Activated naive CD8-positive, alpha-beta T cell (primary cell): Measurements from ENCODE around the gene TOP2A.

ENCODE experiments used
- H3K27ac Mint-ChIP-seq: one replicate; pipeline ENCODE4 v1.8.0; 2021; ENCODE audit warnings: mixed read lengths
- H3K27me3 Mint-ChIP-seq: one replicate; pipeline ENCODE4 v1.8.0; 2021; ENCODE audit warnings: mixed read lengths
- H3K36me3 Mint-ChIP-seq: one replicate; pipeline ENCODE4 v1.8.0; 2021; ENCODE audit warnings: mixed read lengths
- H3K4me1 Mint-ChIP-seq: one replicate; pipeline ENCODE4 v1.8.0; 2021; ENCODE audit warnings: low read depth, mixed read lengths
- H3K4me3 Mint-ChIP-seq: one replicate; pipeline ENCODE4 v1.8.0; 2021; ENCODE audit warnings: mild to moderate bottlenecking, mixed read lengths
- H3K9me3 Mint-ChIP-seq: one replicate; pipeline ENCODE4 v1.8.0; 2021; ENCODE audit warnings: low read depth, mixed read lengths

The TOP2A gene

DNA sequence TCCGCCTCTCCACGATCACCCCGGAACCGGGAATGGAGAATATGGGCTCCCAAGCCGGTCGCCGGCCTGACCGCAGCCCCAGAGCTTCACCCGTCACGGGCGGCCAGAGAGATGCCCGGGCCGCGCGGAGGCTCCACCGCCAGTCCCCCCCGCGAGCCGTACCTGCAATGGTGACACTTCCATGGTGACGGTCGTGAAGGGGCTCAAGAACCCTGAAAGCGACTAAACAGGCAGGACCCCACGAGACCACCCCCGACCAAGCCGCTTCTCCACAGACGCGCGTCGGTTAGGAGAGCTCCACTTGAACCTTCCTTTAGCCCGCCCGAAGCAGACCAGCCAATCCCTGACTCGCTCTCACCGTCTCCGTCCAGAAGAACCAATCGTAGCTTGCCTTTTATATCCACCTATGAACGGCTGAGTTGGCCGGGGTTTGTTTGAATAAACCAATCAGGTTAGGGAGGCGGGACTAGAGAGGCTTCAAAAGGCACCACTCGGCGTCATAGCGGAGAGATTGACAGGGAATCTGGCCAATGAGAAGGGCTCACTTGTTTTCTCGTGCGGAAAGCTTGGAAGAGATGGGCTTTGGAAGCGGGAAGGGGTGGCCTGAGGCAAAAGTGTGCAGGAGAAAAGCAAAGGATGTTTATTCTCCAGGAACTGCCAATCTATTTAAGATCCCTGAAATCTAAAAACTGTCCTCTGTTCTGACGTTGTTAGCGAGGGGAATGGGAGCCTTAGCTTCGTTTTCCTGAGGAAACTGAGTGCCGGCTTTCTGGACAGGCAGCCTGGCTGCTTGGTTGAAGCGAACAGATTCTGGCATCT lies at the start of gene TOP2A:
Gene TOP2A (minus strand): TSS at position 288 of the 819 bp plus-strand sequence. CDS start 105 bp downstream, at position 183.
- peak within 1 kb of the TSS; percentile 50 for H3K27ac Mint-ChIP-seq
- peaks cover 22% of the 10 kb centered on the region for H3K4me1 Mint-ChIP-seq
- no peaks in the 10 kb centered on the region for H3K27me3 Mint-ChIP-seq
- H3K36me3 Mint-ChIP-seq, result no peaks in the 10 kb centered on the region
- peak within 1 kb of the TSS; percentile 94 for H3K4me3 Mint-ChIP-seq
- no peaks in the 10 kb centered on the region for H3K9me3 Mint-ChIP-seq

DNA sequence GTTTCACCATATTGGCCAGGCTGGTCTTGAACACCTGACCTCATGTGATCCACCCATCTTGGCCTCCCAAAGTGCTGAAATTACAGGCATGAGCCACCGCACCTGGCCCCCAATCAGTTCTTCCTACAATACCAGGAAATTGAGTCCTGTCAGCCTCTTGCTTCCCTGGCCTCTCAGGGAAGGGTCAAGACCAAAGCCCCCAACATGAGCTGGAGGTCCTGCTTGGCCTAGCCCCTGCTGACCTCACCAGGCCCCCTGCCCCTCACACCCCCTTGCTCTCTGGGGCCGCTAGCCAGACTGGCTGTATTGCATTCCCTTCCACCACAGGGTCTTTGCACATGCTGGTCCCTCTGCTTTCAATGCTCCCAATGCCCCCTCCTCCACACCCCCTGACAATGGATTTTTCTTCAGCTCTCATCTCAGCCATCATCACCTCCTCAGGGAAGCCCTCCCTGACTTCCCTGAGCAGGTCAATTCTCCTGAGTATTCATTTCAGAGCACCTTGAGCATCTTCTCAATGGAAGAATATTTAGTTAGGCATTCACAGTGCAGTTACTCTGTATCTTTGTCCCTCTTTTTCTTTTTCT lies 49.7 kb upstream of the TOP2A start:
- H3K9me3 Mint-ChIP-seq, result no peaks in the 10 kb centered on the region
- no peak overlapping the region for H3K4me3 Mint-ChIP-seq
- no peaks in the 10 kb centered on the region for H3K36me3 Mint-ChIP-seq
- no peaks in the 10 kb centered on the region for H3K4me1 Mint-ChIP-seq
- H3K27ac Mint-ChIP-seq, result no peak overlapping the region
- no peaks in the 10 kb centered on the region for H3K27me3 Mint-ChIP-seq

- Mint-ChIP-seq H3K27ac (no peak overlapping the region), H3K9me3 (no peaks in the 10 kb centered on the region), H3K4me1 (no peaks in the 10 kb centered on the region), H3K4me3 (no peak overlapping the region), H3K36me3 (no peaks in the 10 kb centered on the region), H3K27me3 (no peaks in the 10 kb centered on the region)
These were observed 48.7 kb upstream of the TOP2A start for GRCh38 chr17:40466298-40466971.

GRCh38 chr17:40464392-40464855 lies 46.7 kb upstream of the TOP2A start:
- no peaks in the 10 kb centered on the region for H3K36me3 Mint-ChIP-seq

DNA sequence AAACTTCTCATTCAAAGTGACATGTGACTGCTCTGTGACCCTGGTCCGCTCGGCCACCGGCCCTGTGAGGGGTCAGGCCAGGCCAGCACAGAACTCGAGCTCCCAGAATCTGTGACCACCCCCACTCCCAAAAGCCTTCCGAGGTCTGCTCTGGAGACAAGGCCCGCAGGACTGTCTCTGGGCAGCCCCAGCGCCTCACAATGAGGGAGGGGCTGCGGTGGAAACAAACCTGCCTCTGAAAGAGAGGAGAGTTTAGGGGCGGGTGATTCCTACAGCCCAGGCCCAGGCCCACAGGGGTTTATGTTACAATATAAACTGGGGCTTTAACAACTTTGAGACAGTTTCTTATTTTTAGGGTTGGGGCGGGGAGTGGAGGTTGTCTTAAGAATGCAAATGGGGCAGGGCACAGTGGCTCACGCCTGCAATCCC lies 45.4 kb upstream of the TOP2A start:
- Mint-ChIP-seq H3K9me3 (no peaks in the 10 kb centered on the region), H3K36me3 (no peaks in the 10 kb centered on the region), H3K4me3 (no peak overlapping the region), H3K27me3 (no peaks in the 10 kb centered on the region), H3K27ac (no peak overlapping the region), H3K4me1 (no peaks in the 10 kb centered on the region)

More at GRCh38 chr17:40464392-40464855, 46.7 kb upstream of the TOP2A start:
- H3K4me1 Mint-ChIP-seq, result no peaks in the 10 kb centered on the region
- H3K4me3 Mint-ChIP-seq, result no peak overlapping the region
- no peaks in the 10 kb centered on the region for H3K27me3 Mint-ChIP-seq
- no peaks in the 10 kb centered on the region for H3K9me3 Mint-ChIP-seq
- no peak overlapping the region for H3K27ac Mint-ChIP-seq

DNA sequence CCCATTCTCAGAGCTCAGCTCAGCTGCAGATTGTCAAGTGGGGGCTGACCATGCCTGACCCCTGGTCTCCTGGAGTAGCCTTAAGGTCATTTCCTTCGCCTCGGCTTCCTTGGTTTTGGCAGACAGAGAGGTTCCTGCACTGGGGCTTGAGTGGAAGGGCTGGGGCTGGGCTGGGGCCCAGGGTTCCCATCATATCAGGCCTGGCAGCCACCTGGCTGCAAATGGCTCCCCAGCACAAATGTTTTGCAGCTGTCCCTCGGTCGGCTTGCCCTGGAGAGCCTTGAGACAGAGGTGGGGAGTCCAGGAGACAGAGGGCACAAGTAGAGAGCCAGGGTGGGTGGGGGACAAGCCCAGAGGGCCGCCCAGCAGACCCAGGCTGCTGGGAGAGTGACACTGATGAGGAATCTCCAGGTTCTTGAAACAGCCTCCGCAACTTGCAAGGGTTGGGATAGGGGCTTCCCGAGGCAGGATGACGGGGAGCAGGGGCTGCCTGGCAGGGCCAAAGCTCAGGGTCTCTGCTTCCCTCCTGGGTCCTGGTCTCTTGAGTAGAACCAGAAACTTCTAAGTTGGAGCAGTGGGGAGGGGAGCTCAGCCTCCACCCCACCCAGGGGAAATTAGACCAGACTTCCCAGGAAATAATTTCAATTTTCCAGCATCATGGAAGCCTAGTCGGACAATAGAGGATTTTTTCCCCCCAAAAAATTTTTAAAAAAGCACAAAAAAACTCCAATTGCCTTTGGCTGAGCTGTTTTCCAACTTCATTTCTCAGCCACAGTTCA lies 44.8 kb upstream of the TOP2A start:
- Mint-ChIP-seq H3K27me3 (no peaks in the 10 kb centered on the region), H3K4me3 (no peak overlapping the region), H3K9me3 (no peaks in the 10 kb centered on the region), H3K4me1 (no peaks in the 10 kb centered on the region), H3K36me3 (no peaks in the 10 kb centered on the region), H3K27ac (no peak overlapping the region)

GRCh38 chr17:40461732-40462342 lies 44.1 kb upstream of the TOP2A start:
- H3K36me3 Mint-ChIP-seq, result no peaks in the 10 kb centered on the region
- H3K4me1 Mint-ChIP-seq, result no peaks in the 10 kb centered on the region
- no peak overlapping the region for H3K27ac Mint-ChIP-seq
- H3K27me3 Mint-ChIP-seq, result no peaks in the 10 kb centered on the region
- H3K4me3 Mint-ChIP-seq, result no peak overlapping the region
- H3K9me3 Mint-ChIP-seq, result no peaks in the 10 kb centered on the region

DNA sequence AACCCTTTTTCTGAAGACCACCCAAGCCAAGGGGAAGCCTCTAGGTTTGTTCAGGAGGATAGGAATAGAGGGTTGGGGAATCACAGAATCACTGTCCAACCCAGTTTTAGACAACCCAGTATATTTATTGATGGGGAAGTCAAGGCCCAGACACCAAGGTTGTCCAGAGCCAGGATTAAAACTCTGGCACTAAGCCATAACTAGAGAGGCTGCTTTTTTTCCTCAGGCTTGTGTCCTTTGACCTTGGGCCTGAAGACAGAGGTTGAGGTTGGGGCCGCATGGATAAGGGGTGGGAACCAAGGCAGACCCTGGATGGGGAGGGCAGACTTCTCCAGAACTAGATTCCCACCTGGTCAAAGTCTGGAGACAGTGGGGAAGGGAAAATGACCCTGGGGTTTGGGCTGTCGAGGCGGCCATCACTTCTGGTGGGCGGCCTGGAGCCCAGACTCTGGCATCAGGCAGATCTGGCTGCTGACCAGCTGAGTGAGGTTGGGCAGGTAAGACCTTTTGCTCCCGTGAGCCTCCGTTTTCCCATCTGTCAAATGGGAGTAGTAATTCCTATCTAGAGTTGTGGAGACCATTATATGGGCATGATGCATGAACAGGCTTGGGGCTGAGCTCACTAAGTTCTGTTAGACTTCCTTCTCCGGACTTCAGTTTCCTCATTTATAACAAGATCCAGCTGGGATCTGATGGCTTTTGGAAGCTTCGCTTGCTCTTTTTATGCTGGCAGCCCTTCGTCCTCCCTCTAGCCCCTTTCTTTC lies 43.5 kb upstream of the TOP2A start:
- Mint-ChIP-seq H3K27me3 (no peaks in the 10 kb centered on the region), H3K4me3 (no peak overlapping the region), H3K36me3 (no peaks in the 10 kb centered on the region), H3K27ac (no peak overlapping the region), H3K4me1 (no peaks in the 10 kb centered on the region), H3K9me3 (no peaks in the 10 kb centered on the region)

DNA sequence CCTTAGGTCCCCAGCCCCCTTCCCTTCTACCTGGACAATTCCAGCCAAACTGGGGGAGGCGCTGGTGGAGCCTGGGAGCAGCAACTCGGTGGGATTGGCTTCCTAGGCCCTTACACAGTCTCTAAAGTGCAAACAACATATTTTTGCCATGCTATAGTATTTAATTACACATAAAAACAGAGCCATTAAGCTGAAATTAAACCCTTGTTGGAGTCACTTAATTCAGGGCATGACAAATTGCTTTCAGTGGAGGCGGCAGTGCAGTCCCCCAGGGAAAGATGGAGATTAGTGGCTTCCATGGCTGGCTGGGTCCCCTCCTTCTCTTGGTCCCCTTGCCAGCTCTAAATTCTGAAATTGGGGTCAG lies 42.9 kb upstream of the TOP2A start:
- Mint-ChIP-seq H3K36me3 (no peaks in the 10 kb centered on the region), H3K9me3 (no peaks in the 10 kb centered on the region), H3K4me3 (no peak overlapping the region), H3K27me3 (no peaks in the 10 kb centered on the region), H3K4me1 (no peaks in the 10 kb centered on the region), H3K27ac (no peak overlapping the region)

GRCh38 chr17:40459636-40460603 lies 42.2 kb upstream of the TOP2A start:
- H3K27me3 Mint-ChIP-seq, result no peaks in the 10 kb centered on the region
- H3K9me3 Mint-ChIP-seq, result no peaks in the 10 kb centered on the region
- no peaks in the 10 kb centered on the region for H3K36me3 Mint-ChIP-seq
- H3K4me1 Mint-ChIP-seq, result no peaks in the 10 kb centered on the region
- no peak overlapping the region for H3K27ac Mint-ChIP-seq
- no peak overlapping the region for H3K4me3 Mint-ChIP-seq

DNA sequence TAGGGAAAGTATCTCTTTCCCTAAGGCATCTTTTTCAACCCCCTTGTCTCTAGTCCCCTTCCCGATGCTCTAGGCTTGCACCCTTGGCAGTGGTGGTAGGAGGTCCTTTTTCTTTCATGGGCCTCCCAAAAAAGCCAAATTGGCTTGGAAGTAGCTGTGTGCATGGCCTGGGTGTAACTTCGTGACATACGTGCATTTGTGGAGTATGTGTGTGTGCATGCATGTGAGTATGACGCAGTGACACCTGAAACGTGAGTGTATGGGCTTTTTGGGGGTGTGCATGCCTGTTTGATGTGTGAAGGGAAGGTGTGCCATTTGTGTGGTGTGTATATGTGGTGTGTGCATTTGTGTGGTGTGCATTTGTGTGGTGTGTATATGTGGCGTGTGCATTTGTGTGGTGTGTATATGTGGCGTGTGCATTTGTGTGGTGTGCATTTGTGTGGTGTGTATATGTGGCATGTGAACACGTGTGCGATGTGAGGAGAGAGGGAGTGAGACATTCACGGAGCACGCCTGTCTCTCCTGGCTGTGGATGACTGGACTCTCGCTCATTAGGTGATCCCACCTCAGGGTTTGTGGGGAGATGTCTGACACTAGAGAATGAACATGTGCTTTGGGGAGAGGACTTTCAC lies 41.3 kb upstream of the TOP2A start:
- Mint-ChIP-seq H3K9me3 (no peaks in the 10 kb centered on the region), H3K27me3 (no peaks in the 10 kb centered on the region), H3K4me1 (no peaks in the 10 kb centered on the region), H3K4me3 (no peak overlapping the region), H3K36me3 (no peaks in the 10 kb centered on the region), H3K27ac (no peak overlapping the region)

DNA sequence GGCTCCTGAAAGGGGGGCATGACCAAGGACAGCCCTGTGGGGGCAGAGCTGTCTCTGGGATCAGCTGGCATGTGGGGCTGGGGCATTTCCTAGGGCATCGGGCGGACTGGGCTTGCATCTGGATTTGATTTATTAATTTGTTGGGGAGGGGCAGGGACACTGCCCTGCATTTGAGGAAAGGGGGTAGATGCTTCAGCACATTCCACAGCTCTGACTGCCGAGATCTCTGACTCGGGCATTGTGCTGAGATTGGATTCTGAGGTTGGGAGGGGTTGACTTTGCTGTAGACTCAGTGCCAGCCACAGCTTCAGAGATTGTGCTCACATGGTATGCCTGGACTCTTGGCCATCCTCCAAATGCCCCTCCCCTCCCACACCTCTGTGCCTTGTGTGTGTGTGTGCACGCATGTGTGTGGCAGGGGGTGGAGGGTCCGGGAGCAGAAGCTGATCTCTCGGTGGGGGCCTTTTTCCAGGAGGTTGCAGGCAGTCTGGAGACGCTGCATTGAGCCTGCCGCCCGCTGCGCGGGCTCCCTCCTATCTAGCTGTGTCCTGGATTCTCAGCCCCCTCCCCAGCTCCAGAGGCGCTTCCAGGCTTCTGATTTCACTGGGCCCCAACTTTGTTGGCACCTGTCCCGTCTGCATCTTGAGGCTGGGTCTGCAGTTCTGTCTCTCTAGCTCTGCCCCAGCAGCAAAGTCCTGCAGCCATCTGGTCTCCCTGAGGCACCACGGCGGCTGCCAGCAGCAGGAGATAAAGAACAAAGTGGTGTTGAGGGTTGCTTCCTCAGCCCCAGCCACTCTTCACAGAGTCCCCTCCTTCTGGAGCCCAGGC lies 40.5 kb upstream of the TOP2A start:
- no peak overlapping the region for H3K27ac Mint-ChIP-seq
- no peak overlapping the region for H3K4me3 Mint-ChIP-seq
- H3K27me3 Mint-ChIP-seq, result no peaks in the 10 kb centered on the region
- H3K9me3 Mint-ChIP-seq, result no peaks in the 10 kb centered on the region
- no peaks in the 10 kb centered on the region for H3K36me3 Mint-ChIP-seq
- no peaks in the 10 kb centered on the region for H3K4me1 Mint-ChIP-seq
